NCI-H1048 (cell line): ENCODE measurements around the gene PECR.
"Not testable (repeated sequence)": the region's sequence is repeated elsewhere in the genome, so short reads cannot be mapped to it uniquely, and the experiment has no call there.

ENCODE experiments used
- DNase-seq: peaks from one replicate; lab custom pipeline; 2025; lab: John Stamatoyannopoulos, UW

The PECR gene

GRCh38 chr2:216104691-216105090 is 23.1 kb upstream of the PECR start:
- no peak for DNase-seq

DNA sequence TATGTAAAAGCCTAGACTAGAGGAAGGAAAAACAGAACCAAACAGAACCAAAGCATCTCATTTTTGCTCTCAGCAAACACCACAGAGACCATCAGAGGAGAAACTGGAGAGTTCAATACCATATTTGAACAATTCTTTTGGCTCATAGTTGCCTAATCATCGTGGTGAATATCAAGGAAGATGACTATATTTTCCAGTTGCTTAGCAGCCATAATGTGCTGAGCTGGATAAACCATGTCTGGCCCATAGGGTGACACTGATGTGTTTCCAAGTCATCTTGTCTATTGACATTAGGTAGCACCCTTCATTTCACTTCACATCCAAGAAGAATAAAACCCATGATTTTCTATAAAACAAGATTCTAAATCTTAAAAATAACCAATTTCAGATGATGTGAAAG is 21.6 kb upstream of the PECR start:
- no peak for DNase-seq

- no peak for DNase-seq
Measured at GRCh38 chr2:216101109-216101508, 19.5 kb upstream of the PECR start.

DNA sequence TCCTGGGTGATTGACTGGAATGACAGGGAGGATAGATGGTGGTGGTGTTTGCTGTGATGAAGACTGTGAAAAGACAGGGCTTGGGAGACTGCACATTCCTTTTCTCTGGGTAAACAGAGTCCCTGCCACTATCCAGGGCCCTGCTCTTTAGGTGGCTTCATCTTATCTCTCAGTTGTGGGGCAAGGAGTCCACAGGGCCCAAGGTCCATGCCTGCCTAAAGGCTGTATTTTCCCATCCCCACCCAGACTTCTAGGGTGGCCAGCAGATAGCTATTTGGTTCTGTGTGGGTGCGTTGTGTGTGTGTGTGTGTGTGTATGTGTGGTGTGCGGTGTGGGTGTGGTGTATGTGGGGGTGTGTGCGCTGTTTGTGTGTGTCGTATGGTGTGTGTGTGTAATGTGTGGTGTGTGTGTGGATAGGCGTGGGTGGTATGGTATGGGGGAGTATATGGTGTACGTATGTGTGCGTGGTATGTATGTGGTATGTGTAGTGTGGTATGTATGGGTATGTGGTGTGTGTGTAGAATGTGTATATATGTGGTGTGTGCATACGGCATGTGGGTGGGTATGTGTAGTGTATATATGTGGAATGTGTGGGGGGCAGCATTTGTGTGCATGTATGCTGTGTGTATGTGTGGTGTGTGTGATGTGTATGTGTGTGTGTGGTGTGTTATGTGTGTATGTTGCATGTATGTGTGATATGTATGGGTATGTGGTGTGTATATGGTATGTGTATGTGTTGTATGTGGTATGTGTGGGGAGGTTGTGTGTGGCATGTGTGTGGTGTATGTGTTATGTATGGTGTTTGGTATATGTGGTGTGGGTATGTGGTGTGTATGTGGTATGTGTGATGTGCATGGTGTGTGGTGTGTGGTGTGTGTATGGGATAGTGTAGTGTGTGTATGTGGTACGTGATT is 17.1 kb upstream of the PECR start:
- DNase-seq = no peak

- no peak for DNase-seq
Measured at GRCh38 chr2:216094701-216095100, 13.1 kb upstream of the PECR start.

DNA sequence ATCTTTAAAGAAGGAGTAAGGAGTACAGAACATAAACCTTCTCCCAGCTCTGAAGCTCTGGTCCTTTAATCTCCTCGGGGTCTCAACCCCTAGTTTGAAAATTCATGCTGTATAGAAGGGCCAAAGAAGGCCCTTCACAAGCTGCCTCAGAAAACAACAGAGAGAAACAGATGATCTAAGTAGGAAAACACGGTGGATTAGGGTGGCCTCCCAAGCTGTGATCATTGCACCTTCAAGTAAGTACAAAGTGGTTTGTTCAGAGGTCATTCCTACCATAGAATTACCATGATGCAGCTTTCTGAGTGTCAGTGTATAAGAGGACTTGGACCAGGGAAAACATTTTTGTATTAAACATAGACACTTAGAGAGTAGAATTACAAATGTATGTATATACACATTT is 11.0 kb upstream of the PECR start:
- no peak for DNase-seq

GRCh38 chr2:216090369-216090786 is 8.8 kb upstream of the PECR start:
- no peak for DNase-seq

- no peak for DNase-seq
Measured at GRCh38 chr2:216086207-216086893, 4.7 kb upstream of the PECR start.

DNA sequence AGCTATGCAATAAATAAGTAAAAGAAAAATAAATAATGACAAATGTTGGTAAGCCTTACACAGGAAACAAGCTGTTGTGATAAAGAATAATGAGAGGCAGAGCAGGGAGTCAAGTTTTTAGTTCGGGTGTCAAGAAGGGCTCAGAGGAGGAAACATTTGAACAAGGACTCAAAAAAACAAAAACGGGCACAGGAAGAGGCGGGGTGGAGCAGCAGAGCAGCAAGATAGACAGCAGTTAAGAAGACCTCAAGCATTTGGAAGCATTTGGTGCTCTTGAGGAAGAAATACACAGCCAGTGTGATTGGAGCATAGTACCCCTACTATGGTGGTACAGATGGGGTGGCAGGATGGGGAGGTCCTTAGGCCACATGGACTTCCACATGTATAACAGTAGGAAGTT is 2.9 kb upstream of the PECR start:
- no peak for DNase-seq

GRCh38 chr2:216083464-216084281 is 2.1 kb upstream of the PECR start:
- no peak for DNase-seq

DNA sequence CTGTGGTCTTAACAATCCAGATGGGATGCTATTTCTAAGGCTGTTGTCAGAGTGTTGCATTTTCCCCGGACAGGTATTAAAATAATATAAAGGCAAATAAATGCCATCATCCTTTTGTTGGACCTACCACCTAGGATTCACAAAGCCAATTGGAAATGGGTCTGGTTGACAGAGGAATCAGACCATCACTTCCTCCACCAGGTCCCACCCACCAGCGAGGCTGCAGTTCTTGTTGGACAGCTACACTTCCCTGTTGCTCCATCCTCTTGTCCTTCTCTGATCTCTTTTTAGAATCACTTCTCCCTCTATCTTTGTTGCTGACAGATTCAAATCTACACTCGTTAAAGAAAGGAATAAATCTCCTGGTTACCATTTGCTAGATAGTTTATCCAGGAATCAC is 1.2 kb upstream of the PECR start:
- DNase-seq = no peak

GRCh38 chr2:216082117-216082711 is 605 bp upstream of the PECR start:
- DNase-seq = no peak

DNA sequence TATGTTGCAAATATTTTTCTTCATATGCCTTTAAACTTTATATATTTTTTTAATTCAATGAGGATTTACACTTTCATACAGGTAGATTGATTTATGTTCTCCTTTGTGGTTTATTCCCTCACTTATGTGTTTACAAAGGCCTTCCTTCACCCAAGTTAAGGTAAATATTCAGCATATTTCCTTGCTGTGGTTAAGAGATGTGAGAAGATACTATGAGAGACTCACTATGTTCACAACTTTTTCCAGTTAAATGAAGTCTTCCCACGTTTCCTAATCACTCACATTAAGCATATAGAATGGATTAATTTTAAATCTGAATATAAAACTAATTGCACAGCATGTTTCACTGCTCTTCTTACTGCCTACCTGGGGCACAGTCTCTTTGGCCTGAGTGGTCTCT is 597 bp downstream of the PECR start:
- no peak for DNase-seq

GRCh38 chr2:216080048-216080447 is 1.6 kb downstream of the PECR start:
- not testable (repeated sequence) for DNase-seq

DNA sequence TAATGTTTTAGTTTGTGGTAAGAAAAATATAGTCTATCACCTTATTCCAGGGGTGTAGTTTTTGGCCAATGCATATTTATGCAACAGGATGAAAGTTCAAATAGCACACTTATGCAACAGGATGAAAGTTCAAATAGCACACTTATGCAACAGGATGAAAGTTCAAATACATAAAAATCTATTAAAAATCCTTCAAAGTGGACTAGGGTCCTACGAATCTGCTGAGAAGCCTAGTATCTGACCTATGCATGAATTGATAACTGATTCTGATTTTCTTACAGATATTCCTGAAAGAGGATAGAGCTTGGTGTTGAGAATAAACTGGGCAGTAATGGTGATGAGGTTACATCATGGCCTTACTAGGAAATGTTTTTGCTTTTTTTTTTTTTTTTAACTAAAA is 2.8 kb downstream of the PECR start:
- no peak for DNase-seq

DNA sequence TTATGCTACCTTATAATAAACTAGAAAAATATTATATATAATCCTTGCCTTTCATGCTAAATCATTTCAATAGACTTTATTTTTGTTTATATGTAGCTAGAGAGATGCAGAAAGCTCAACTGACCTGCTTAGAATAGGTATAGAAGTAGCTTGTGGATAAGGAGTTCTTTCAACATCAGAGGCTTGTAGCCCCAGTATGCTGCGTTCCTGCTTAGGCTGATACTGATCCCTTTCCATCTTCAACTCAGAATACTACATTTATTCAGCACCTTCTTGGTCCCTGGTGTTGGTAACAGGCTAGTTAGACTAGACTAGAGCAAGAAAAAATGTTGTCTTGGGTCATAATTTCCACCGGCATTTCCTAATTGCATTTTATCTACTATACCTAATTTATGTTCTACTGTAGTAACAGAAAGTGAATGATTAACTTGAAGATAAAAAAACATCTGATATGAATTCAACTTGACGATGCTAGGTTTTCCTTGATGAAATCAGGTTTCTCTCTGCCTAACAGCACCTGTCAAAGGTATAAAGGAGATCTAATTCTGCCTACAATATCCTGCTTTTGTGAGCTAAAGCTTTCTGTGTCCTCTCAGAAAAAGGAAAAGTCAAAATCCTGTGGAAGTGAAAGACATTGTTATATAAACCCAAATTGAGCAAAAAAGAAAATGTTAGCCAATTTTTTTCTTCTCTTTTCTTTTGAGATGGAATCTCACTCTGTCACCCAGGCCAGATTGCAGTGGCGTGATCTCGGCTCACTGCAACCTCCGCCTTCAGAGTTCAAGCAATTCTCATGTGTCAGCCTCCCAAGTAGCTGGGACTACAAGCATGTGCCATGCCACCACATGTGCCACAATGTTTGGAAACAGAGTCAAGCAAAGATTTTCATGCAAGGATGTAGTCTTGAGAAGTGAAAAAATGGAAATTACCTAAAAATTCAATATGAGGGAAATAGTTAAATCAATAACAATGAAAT is 5.8 kb downstream of the PECR start:
- DNase-seq = no peak

DNA sequence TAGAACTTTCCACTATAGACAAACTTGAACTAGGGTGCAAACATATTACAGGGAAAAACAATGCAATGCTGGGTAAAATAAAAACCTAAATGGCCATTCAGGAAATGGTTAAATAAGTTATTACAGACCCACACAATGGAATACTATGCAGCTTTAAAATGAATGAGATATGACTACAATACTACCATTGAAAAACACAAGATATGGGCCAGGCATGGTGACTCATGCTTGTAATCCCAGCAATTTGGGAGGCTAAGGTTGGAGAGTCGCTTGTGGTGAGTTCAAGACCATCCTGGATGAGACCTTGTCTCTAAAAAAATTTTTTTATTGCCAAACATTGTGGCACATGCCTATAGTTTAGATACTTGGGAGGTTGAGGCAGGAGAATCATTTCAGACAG is 6.8 kb downstream of the PECR start:
- no peak for DNase-seq

- DNase-seq = no peak
Measured at GRCh38 chr2:216074380-216074779, 7.2 kb downstream of the PECR start.

- no peak for DNase-seq
Measured at GRCh38 chr2:216073773-216074172, 7.8 kb downstream of the PECR start.

DNA sequence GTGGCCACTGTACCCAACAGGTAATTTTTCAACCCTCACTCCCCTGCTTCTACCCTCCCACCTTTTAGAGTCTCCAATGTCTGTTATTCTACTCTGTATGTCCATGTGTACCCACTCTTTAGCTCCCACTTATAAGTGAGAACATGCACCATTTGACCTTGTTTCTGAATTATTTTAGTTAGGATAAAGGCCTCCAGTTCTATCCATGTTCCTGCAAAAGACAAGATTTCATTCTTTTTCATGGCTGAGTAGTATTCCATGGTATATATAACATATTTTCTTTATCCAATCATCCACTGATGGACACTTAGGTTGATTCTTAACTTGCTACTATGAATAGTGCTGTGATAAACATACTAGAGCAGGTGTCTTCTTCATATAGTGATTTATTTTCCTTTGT is 9.1 kb downstream of the PECR start:
- DNase-seq = no peak
